HCT116 (cell line): ENCODE measurements around the gene KHK. TPM values are rescaled to one million over a fixed set of nuclear protein-coding genes. Genes with fewer than 3 reads are reported as not detected.

Experiments used
- ATAC-seq: fragments of 200-7000 bp; cut with Tn5 transposase; 2 replicates; pipeline ENCODE4 v1.9.1; 2020; ENCODE audit warnings: mild to moderate bottlenecking, moderate library complexity
- BruUV-seq: library from RNA; stranded (reverse); fragments of 400-500 nt; replicated peaks from 2 replicates; lab custom pipeline; 2021; lab: Mats Ljungman, UMichigan
- CTCF ChIA-PET: fragments of 300-600 bp; sonication (Branson Sonifier 250); formaldehyde crosslinking; loops from one replicate; lab custom pipeline; 2021; ENCODE audit warnings: antibody characterized with exemption; lab: Charles Lee
- POLR2A ChIA-PET: fragments of 300-600, 350-600 bp; sonication (Branson Sonifier 250); formaldehyde crosslinking; loops from one replicate; lab custom pipeline; 2021; ENCODE audit warnings: antibody characterized with exemption; lab: Charles Lee
- RAD21 ChIA-PET, 2 experiments: fragments of 300-600 bp; sonication (Branson Sonifier 250); formaldehyde crosslinking; loops; one replicate each; lab custom pipeline; 2023; ENCODE audit warnings: low total read pairs in 2 of 2; ENCODE audit not compliant: uncharacterized antibody in 2 of 2, unreplicated experiment in 2 of 2, low non-redundant PET in 1 of 2; lab: Charles Lee
- DNase-seq: peaks from one replicate; pipeline ENCODE4 v3.0.0-alpha.2; 2010; ENCODE audit warnings: low read depth, low spot score
- H2AFZ ChIP-seq: fragments of 200-600 bp; shearing (Covaris generic), sonication (generic); 2 replicates; pipeline ENCODE4 v1.6.1; 2017; ENCODE audit warnings: low read depth, mixed run types, mixed read lengths, antibody characterized with exemption, low read length; ENCODE audit not compliant: poor library complexity, severe bottlenecking
- H3K27ac ChIP-seq: 2 replicates; pipeline ENCODE4 v1.5.1; 2012; ENCODE audit warnings: low read depth, low read length
- H3K27me3 ChIP-seq: fragments of 200-600 bp; sonication (generic); 2 replicates; pipeline ENCODE4 v1.6.1; 2016; ENCODE audit warnings: mixed run types, low read length, mixed read lengths; ENCODE audit not compliant: insufficient read depth
- H3K36me3 ChIP-seq, 2 experiments: fragments of 200-500 bp in 1 of 2; fragments of 200-600 bp in 1 of 2; sonication (Bioruptor generic) in 1 of 2; sonication (generic) in 1 of 2; 2 replicates each; pipeline versions ENCODE4 v1.5.1 to v1.6.1; 2014 to 2016; ENCODE audit warnings: low read length in 2 of 2, inconsistent platforms in 1 of 2, mixed read lengths in 1 of 2, mixed run types in 1 of 2; ENCODE audit not compliant: insufficient read depth in 2 of 2, control insufficient read depth in 1 of 2
- H3K4me1 ChIP-seq, 2 experiments: fragments of 200-600 bp in 1 of 2; sonication (generic) in 1 of 2; 2 replicates each; pipeline versions ENCODE4 v1.5.1 to v1.6.1; 2012 to 2017; ENCODE audit warnings: low read length in 2 of 2, inconsistent platforms in 1 of 2, mild to moderate bottlenecking in 1 of 2, mixed read lengths in 1 of 2, mixed run types in 1 of 2, moderate library complexity in 1 of 2; ENCODE audit not compliant: insufficient read depth in 2 of 2, control insufficient read depth in 1 of 2
- H3K4me2 ChIP-seq: fragments of 200-600 bp; sonication (generic); 2 replicates; pipeline ENCODE4 v1.6.1; 2017; ENCODE audit warnings: mixed run types, low read length, mixed read lengths
- H3K4me3 ChIP-seq, 2 experiments: fragments of 200-600 bp in 1 of 2; sonication (generic) in 1 of 2; replicated peaks in 1 of 2; 2 replicates each; pipeline ENCODE4 v1.5.1; 2011 to 2016; ENCODE audit warnings: low read length in 2 of 2, control low read depth in 1 of 2, low read depth in 1 of 2, mild to moderate bottlenecking in 1 of 2, mixed read lengths in 1 of 2, mixed run types in 1 of 2
- H3K79me2 ChIP-seq: fragments of 200-600 bp; sonication (generic); 2 replicates; pipeline ENCODE4 v1.6.1; 2017; ENCODE audit warnings: mild to moderate bottlenecking, mixed run types, low read length, moderate library complexity, mixed read lengths; ENCODE audit not compliant: insufficient read depth
- H3K9ac ChIP-seq: fragments of 200-600 bp; sonication (generic); 2 replicates; pipeline ENCODE4 v1.6.1; 2016; ENCODE audit warnings: low read length, mixed read lengths
- H3K9me2 ChIP-seq: fragments of 200-600 bp; sonication (generic), shearing (Covaris generic); 2 replicates; pipeline ENCODE4 v1.6.1; 2017; ENCODE audit warnings: mixed run types, mild to moderate bottlenecking, moderate library complexity; ENCODE audit not compliant: insufficient read depth
- H3K9me3 ChIP-seq, 2 experiments: fragments of 200-500 bp in 1 of 2; fragments of 200-600 bp in 1 of 2; sonication (Bioruptor generic) in 1 of 2; sonication (generic) in 1 of 2; 2 replicates each; pipeline ENCODE4 v1.6.1; 2014 to 2017; ENCODE audit warnings: low read length in 2 of 2, mixed read lengths in 2 of 2, inconsistent platforms in 1 of 2, low read depth in 1 of 2, mild to moderate bottlenecking in 1 of 2, mixed run types in 1 of 2, moderate library complexity in 1 of 2; ENCODE audit not compliant: control insufficient read depth in 1 of 2, insufficient read depth in 1 of 2
- H4K20me1 ChIP-seq: fragments of 200-600 bp; sonication (generic), shearing (Covaris generic); 2 replicates; pipeline ENCODE4 v1.6.1; 2017; ENCODE audit warnings: mixed run types, mild to moderate bottlenecking, moderate library complexity; ENCODE audit not compliant: insufficient read depth
- CBX3 ChIP-seq: IDR thresholded peaks from 2 replicates; pipeline ENCODE4 v1.6.1; 2012; ENCODE audit warnings: low read depth
- ELF1 ChIP-seq: IDR thresholded peaks from 2 replicates; pipeline ENCODE4 v1.6.1; 2012; ENCODE audit warnings: low read depth, borderline replicate concordance
- EZH2 ChIP-seq: fragments of 200-600 bp; sonication (generic); IDR thresholded peaks from 2 replicates; pipeline ENCODE4 v1.6.1; 2017; ENCODE audit warnings: antibody characterized with exemption, mixed run types
- EZH2phosphoT487 ChIP-seq: fragments of 200-600 bp; IDR thresholded peaks from 2 replicates; pipeline ENCODE4 v1.6.1; 2018; ENCODE audit warnings: antibody characterized with exemption, borderline replicate concordance
- FOSL1 ChIP-seq: IDR thresholded peaks from 2 replicates; pipeline ENCODE4 v1.6.1; 2012; ENCODE audit warnings: low read depth
- JUND ChIP-seq: IDR thresholded peaks from 2 replicates; pipeline ENCODE4 v1.6.1; 2012
- POLR2A ChIP-seq: IDR thresholded peaks from 2 replicates; pipeline ENCODE4 v1.7.0; 2011; ENCODE audit warnings: borderline replicate concordance; ENCODE audit not compliant: insufficient read depth, insufficient read length; ENCODE audit errors: extremely low read depth
- POLR2AphosphoS5 ChIP-seq: IDR thresholded peaks from 2 replicates; pipeline ENCODE4 v1.6.1; 2011; ENCODE audit warnings: mild to moderate bottlenecking, low read depth, low read length, moderate library complexity
- RAD21 ChIP-seq: IDR thresholded peaks from 2 replicates; pipeline ENCODE4 v1.6.1; 2012; ENCODE audit warnings: low read depth, mild to moderate bottlenecking
- SIN3A ChIP-seq: IDR thresholded peaks from 2 replicates; pipeline ENCODE4 v1.6.1; 2012; ENCODE audit warnings: low read depth
- SP1 ChIP-seq: IDR thresholded peaks from 2 replicates; pipeline ENCODE4 v1.6.1; 2012; ENCODE audit warnings: low read depth
- YY1 ChIP-seq: IDR thresholded peaks from 2 replicates; pipeline ENCODE4 v1.6.1; 2011; ENCODE audit warnings: low read length, low read depth, moderate library complexity, mild to moderate bottlenecking; ENCODE audit not compliant: insufficient replicate concordance; ENCODE audit errors: extremely low read depth
- ZBTB33 ChIP-seq: IDR thresholded peaks from 2 replicates; pipeline ENCODE4 v1.6.1; 2011; ENCODE audit warnings: mild to moderate bottlenecking, low read length, moderate library complexity; ENCODE audit not compliant: insufficient replicate concordance; ENCODE audit errors: extremely low read depth
- ZFX ChIP-seq: fragments of 450-650 bp; IDR thresholded peaks from 2 replicates; pipeline ENCODE4 v1.6.1; 2017
- ZNF274 ChIP-seq: fragments of 200-500 bp; sonication (Bioruptor generic); IDR thresholded peaks from 2 replicates; pipeline ENCODE4 v1.6.1; 2014; ENCODE audit warnings: mild to moderate bottlenecking, low read depth, low read length, inconsistent platforms
- intact Hi-C: fragments of 100-400 bp; cut with micrococcal nuclease; formaldehyde crosslinking; loops from 2 replicates; pipeline ENCODE4 v1.10.0; 2022
- total RNA-seq: library from RNA; stranded (reverse); gene quantifications from one replicate; pipeline ENCODE4 v1.2.1, GENCODE V29; 2021; ENCODE audit not compliant: unreplicated experiment
- TF ChIP-seq, protein P1 (sequence below): IDR thresholded peaks from 2 replicates; pipeline ENCODE4 v1.6.1; 2012

KHK gene
- total RNA-seq, 1 experiment from 2014 or later: 6.7 TPM

GRCh38 chr2:27148801-27149439, 62.3 kb downstream of the KHK start, which contains the start of gene TCF23:
TCF23 (plus strand) TSS chr2:27149004; CDS start chr2:27149134, 130 bp downstream.
- no TSS peak for BruUV-seq
- CTCF ChIA-PET: no interaction called here
- RAD21 ChIA-PET: no interaction called here

GRCh38 chr2:27149570-27150405, 63.2 kb downstream of the KHK start:
- Histone ChIP-seq H3K27me3 (no peaks in the 10 kb centered on the region), H3K4me2 (no peak overlapping the region), H3K79me2 (no peaks in the 10 kb centered on the region), H3K4me1 (peaks cover 0 to 17% of the 10 kb centered on the region in 2 experiments; a peak in 2 of 4 replicates), H3K9ac (no peak overlapping the region), H3K27ac (no peak overlapping the region), H3K36me3 (no peaks in the 10 kb centered on the region), H3K4me3 (no peak overlapping the region), H3K9me2 (no peaks in the 10 kb centered on the region), H2AFZ (no peak overlapping the region), H3K9me3 (no peaks in the 10 kb centered on the region), H4K20me1 (no peaks in the 10 kb centered on the region)
- intact Hi-C loops: no loop called here
- ChIA-PET CTCF (no interaction called here), RAD21 (no interaction called here), POLR2A (interaction anchor here (1.5 kb wide), 1 partner anchor 62 kb away, joined by 4 read pairs; the partner anchor contains the start of genes ATRAID and SLC5A6)
- DNase-seq (no peak), ATAC-seq (no peak)
- BruUV-seq: no TSS peak
- TF ChIP-seq ZFX (no peak), RAD21 (no peak), YY1 (no peak), POLR2AphosphoS5 (no peak), CBX3 (no peak), EZH2 (no peak), SP1 (no peak), JUND (no peak), POLR2A (no peak), ZBTB33 (no peak), ELF1 (no peak)
- TF ChIP-seq, protein P1, sequence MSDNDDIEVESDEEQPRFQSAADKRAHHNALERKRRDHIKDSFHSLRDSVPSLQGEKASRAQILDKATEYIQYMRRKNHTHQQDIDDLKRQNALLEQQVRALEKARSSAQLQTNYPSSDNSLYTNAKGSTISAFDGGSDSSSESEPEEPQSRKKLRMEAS: no peak

More at GRCh38 chr2:27148801-27149439, 62.3 kb downstream of the KHK start, which contains the start of gene TCF23:
- DNase-seq (no peak), ATAC-seq (no peak)
- H3K9ac ChIP-seq: no peak within 1 kb of the TSS
- no peak within 1 kb of the TSS for H3K4me2 ChIP-seq
- H3K9me3 ChIP-seq: no peaks in the 10 kb centered on the region
- no peaks in the 10 kb centered on the region for H4K20me1 ChIP-seq
- H3K27me3 ChIP-seq: no peaks in the 10 kb centered on the region
- no peak for TF ChIP-seq EZH2
- no peak for TF ChIP-seq ELF1
- no peak for TF ChIP-seq SP1
- TF ChIP-seq FOSL1: no peak
- TF ChIP-seq CBX3: no peak
- TF ChIP-seq EZH2phosphoT487: no peak
- no peak for TF ChIP-seq SIN3A
- TF ChIP-seq ZNF274: no peak
- intact Hi-C loops: no loop called here
- H3K4me1 ChIP-seq: peaks cover 0 to 17% of the 10 kb centered on the region in 2 experiments; a peak in 2 of 4 replicates
- H3K4me3 ChIP-seq: no peak within 1 kb of the TSS
- H2AFZ ChIP-seq: no peak within 1 kb of the TSS
- no peaks in the 10 kb centered on the region for H3K79me2 ChIP-seq
- no peaks in the 10 kb centered on the region for H3K9me2 ChIP-seq
- POLR2A ChIA-PET: interaction anchor here (1.5 kb wide), 1 partner anchor 63 kb away, joined by 4 read pairs; the partner anchor contains the start of genes ATRAID and SLC5A6
- no peaks in the 10 kb centered on the region for H3K36me3 ChIP-seq
- no peak within 1 kb of the TSS for H3K27ac ChIP-seq
